Aorta (tissue), 5 donors: ENCODE measurements around the gene S100A12. TPM values are rescaled to one million over a fixed set of nuclear protein-coding genes. Genes with fewer than 3 reads are reported as not detected.

ENCODE experiments used
- ATAC-seq: fragments of 200-7000 bp; cut with Tn5 transposase; one replicate; pipeline ENCODE4 v1.9.1; 2022; ENCODE audit warnings: moderate library complexity; ENCODE audit not compliant: low FRiP score
- DNase-seq, 2 donors: peaks; one replicate each; pipeline ENCODE4 v3.0.0-alpha.2; 2020
- H3K27ac ChIP-seq, 2 donors: one replicate each; pipeline ENCODE4 v1.5.1; 2013; ENCODE audit warnings: low read length in 2 of 2, mild to moderate bottlenecking in 2 of 2, moderate library complexity in 2 of 2, control low read depth in 1 of 2, inconsistent platforms in 1 of 2, low read depth in 1 of 2
- H3K27me3 ChIP-seq, 2 donors: one replicate each; pipeline ENCODE4 v1.6.1; 2013; ENCODE audit warnings: control low read depth in 1 of 2, low read length in 1 of 2, mild to moderate bottlenecking in 1 of 2, moderate library complexity in 1 of 2; ENCODE audit not compliant: insufficient read depth in 2 of 2, control insufficient read depth in 1 of 2
- H3K36me3 ChIP-seq, 2 donors: one replicate each; pipeline ENCODE4 v1.6.1; 2013; ENCODE audit warnings: control low read depth in 1 of 2, low read length in 1 of 2, mild to moderate bottlenecking in 1 of 2; ENCODE audit not compliant: insufficient read depth in 2 of 2, control insufficient read depth in 1 of 2
- H3K4me1 ChIP-seq, 2 donors: one replicate each; pipeline ENCODE4 v1.6.1; 2013; ENCODE audit warnings: low read length in 2 of 2, control low read depth in 1 of 2, mild to moderate bottlenecking in 1 of 2, moderate library complexity in 1 of 2; ENCODE audit not compliant: insufficient read depth in 2 of 2, control insufficient read depth in 1 of 2
- H3K4me3 ChIP-seq, 2 donors: one replicate each; pipeline ENCODE4 v1.5.1; 2013; ENCODE audit warnings: low read length in 2 of 2, control low read depth in 1 of 2, mild to moderate bottlenecking in 1 of 2
- H3K9me3 ChIP-seq: one replicate; pipeline ENCODE4 v1.6.1; 2013; ENCODE audit warnings: mild to moderate bottlenecking, low read length; ENCODE audit not compliant: control insufficient read depth
- WGBS, 2 donors: extraction: QIAGEN DNeasy Blood & Tissue Kit; methylation state at CpG; one replicate each; pipeline ENCODE4 v1.1.7; 2013; 5-methylcytosine and 5-hydroxymethylcytosine counted together
- intact Hi-C, 2 donors: fragments of 100-400 bp; cut with DNase I; formaldehyde crosslinking; loops; one replicate each; pipeline versions ENCODE4 v1.14.2 to v1.15.0; 2022
- polyA plus RNA-seq, 2 donors: library from polyadenylated mRNA; stranded (reverse); fragments of 200-250 nt; gene quantifications; one replicate each; pipeline ENCODE4 v1.2.3, GENCODE V29; 2013
- total RNA-seq, 2 donors: library from RNA; stranded (reverse); fragmentation: NEBNext Ultra II Directional; extraction: Animal tissue kit (Norgen Biotek cat#: 25700); gene quantifications; one replicate each; pipeline ENCODE4 v1.2.1, GENCODE V29; 2021
- donor health status: healthy with polysubstance abuse.
- donor health status: Bipolar disorder and iron deficiency.
- donor health status: DM: no; HTN: no; CAD: no.
- donor health status: DM: no; HTN: no; CAD: no.
- donor health status: DM: yes; HTN: yes; CAD: no.

S100A12 gene
- total and polyA plus RNA-seq, 4 donors = 1.7 to 58.6 (median 14.0) TPM

GRCh38 chr1:153340356-153340755, 35.1 kb downstream of the S100A12 start:
- Histone ChIP-seq H3K36me3 (no peaks in the 10 kb centered on the region), H3K9me3 (no peaks in the 10 kb centered on the region), H3K4me3 (no peak overlapping the region), H3K4me1 (no peaks in the 10 kb centered on the region), H3K27me3 (peaks cover 0 to 2% of the 10 kb centered on the region in 2 donors), H3K27ac (no peak overlapping the region)
- ATAC-seq (no peak), DNase-seq (no peak)
- intact Hi-C loops = no loop called here
- WGBS, 2 donors = 92 to 93% methylated on average over 10 of the region's 10 CpGs

GRCh38 chr1:153339802-153340201, 35.6 kb downstream of the S100A12 start:
- ATAC-seq = no peak
- WGBS, 2 donors = 79 to 82% methylated on average over 6 of the region's 6 CpGs
- intact Hi-C loops = no loop called here
- Histone ChIP-seq H3K9me3 (no peaks in the 10 kb centered on the region), H3K36me3 (no peaks in the 10 kb centered on the region), H3K27me3 (peaks cover 0 to 2% of the 10 kb centered on the region in 2 donors), H3K4me1 (no peaks in the 10 kb centered on the region), H3K27ac (no peak overlapping the region), H3K4me3 (no peak overlapping the region)
- DNase-seq = no peak

GRCh38 chr1:153337980-153338853, 37.2 kb downstream of the S100A12 start:
- DNase-seq = no peak
- Histone ChIP-seq H3K36me3 (no peaks in the 10 kb centered on the region), H3K27me3 (peaks cover 0 to 2% of the 10 kb centered on the region in 2 donors), H3K9me3 (no peaks in the 10 kb centered on the region), H3K4me3 (no peak overlapping the region), H3K27ac (no peak overlapping the region), H3K4me1 (no peaks in the 10 kb centered on the region)
- no peak for ATAC-seq
- 65 to 70% methylated on average over 8 of the region's 8 CpGs for WGBS, 2 donors
- intact Hi-C loops = no loop called here

GRCh38 chr1:153336650-153337049, 38.8 kb downstream of the S100A12 start:
- ATAC-seq (no peak), DNase-seq (no peak)
- Histone ChIP-seq H3K27me3 (peaks cover 0 to 2% of the 10 kb centered on the region in 2 donors), H3K9me3 (no peaks in the 10 kb centered on the region), H3K36me3 (no peaks in the 10 kb centered on the region), H3K4me3 (no peak overlapping the region), H3K4me1 (no peaks in the 10 kb centered on the region), H3K27ac (no peak overlapping the region)
- intact Hi-C loops = no loop called here

GRCh38 chr1:153333902-153334301, 41.5 kb downstream of the S100A12 start:
- 85 to 89% methylated on average over 1 of the region's 1 CpG for WGBS, 2 donors
- Histone ChIP-seq H3K4me1 (no peaks in the 10 kb centered on the region), H3K36me3 (no peaks in the 10 kb centered on the region), H3K9me3 (peaks cover 1% of the 10 kb centered on the region), H3K4me3 (no peak overlapping the region), H3K27ac (no peak overlapping the region), H3K27me3 (no peaks in the 10 kb centered on the region)
- ATAC-seq (no peak), DNase-seq (no peak)
- intact Hi-C loops = no loop called here

- ATAC-seq = no peak
- Histone ChIP-seq H3K27ac (no peak overlapping the region), H3K4me1 (no peaks in the 10 kb centered on the region), H3K36me3 (no peaks in the 10 kb centered on the region), H3K4me3 (no peak overlapping the region), H3K27me3 (peaks cover 0 to 3% of the 10 kb centered on the region in 2 donors), H3K9me3 (peaks cover 10% of the 10 kb centered on the region)
- intact Hi-C loops = no loop called here
- DNase-seq = no peak
Observed at GRCh38 chr1:153324912-153325311, 50.5 kb downstream of the S100A12 start.

Other genes starting within 250 kb of the S100A12 start
- not detected for gene SPRR2G, start 224.7 kb downstream of the S100A12 start, total RNA-seq
- gene SPRR2G, start 224.7 kb downstream of the S100A12 start, polyA plus RNA-seq = not detected
- gene LELP1, start 172.2 kb downstream of the S100A12 start, total RNA-seq = not detected
- gene LELP1, start 172.2 kb downstream of the S100A12 start, polyA plus RNA-seq = not detected
- gene PRR9, start 158.0 kb downstream of the S100A12 start, total RNA-seq = not detected
- not detected for gene PRR9, start 158.0 kb downstream of the S100A12 start, polyA plus RNA-seq
- not detected for gene LORICRIN, start 115.9 kb downstream of the S100A12 start, total RNA-seq
- not detected for gene LORICRIN, start 115.9 kb downstream of the S100A12 start, polyA plus RNA-seq
- gene PGLYRP3, start 62.7 kb downstream of the S100A12 start, total RNA-seq = not detected
- gene PGLYRP3, start 62.7 kb downstream of the S100A12 start, polyA plus RNA-seq = not detected
- not detected for gene PGLYRP4, start 26.8 kb downstream of the S100A12 start, total RNA-seq
- not detected for gene PGLYRP4, start 26.8 kb downstream of the S100A12 start, polyA plus RNA-seq
- 100 to 1,000 TPM; 131 to 276 TPM for gene S100A9, start 17.8 kb downstream of the S100A12 start, total RNA-seq
- gene S100A9, start 17.8 kb downstream of the S100A12 start, polyA plus RNA-seq = 100 to 1,000 TPM; 110 to 485 TPM
- gene S100A8, start 15.5 kb upstream of the S100A12 start, total RNA-seq = 100 to 1,000 TPM in 1 of 2 donors, 10 to 100 TPM in 1; 83.5 to 185 TPM
- 100 to 1,000 TPM in 1 of 2 donors, 10 to 100 TPM in 1; 48.2 to 218 TPM for gene S100A8, start 15.5 kb upstream of the S100A12 start, polyA plus RNA-seq
- not detected for gene S100A7A, start 40.9 kb upstream of the S100A12 start, total RNA-seq
- not detected for gene S100A7A, start 40.9 kb upstream of the S100A12 start, polyA plus RNA-seq
- not detected for gene S100A7, start 85.0 kb upstream of the S100A12 start, total RNA-seq
- not detected for gene S100A7, start 85.0 kb upstream of the S100A12 start, polyA plus RNA-seq
- 1,000 to 10,000 TPM in 1 of 2 donors, 100 to 1,000 TPM in 1; 934 to 1,126 TPM for gene S100A6, start 160.4 kb upstream of the S100A12 start, total RNA-seq
- gene S100A6, start 160.4 kb upstream of the S100A12 start, polyA plus RNA-seq = 1,000 to 10,000 TPM; 3,932 to 5,181 TPM
- not detected for gene S100A5, start 165.3 kb upstream of the S100A12 start, total RNA-seq
- gene S100A5, start 165.3 kb upstream of the S100A12 start, polyA plus RNA-seq = not detected
- 100 to 1,000 TPM; 406 to 967 TPM for gene S100A4, start 170.2 kb upstream of the S100A12 start, total RNA-seq
- gene S100A4, start 170.2 kb upstream of the S100A12 start, polyA plus RNA-seq = 1,000 to 10,000 TPM; 3,369 to 4,033 TPM
- gene S100A3, start 173.6 kb upstream of the S100A12 start, total RNA-seq = 1 to 10 TPM; 2.3 to 3.8 TPM
- 10 to 100 TPM in 1 of 2 donors, 1 to 10 TPM in 1; 3.0 to 11.7 TPM for gene S100A3, start 173.6 kb upstream of the S100A12 start, polyA plus RNA-seq
- gene S100A2, start 190.2 kb upstream of the S100A12 start, total RNA-seq = 1 to 10 TPM; 1.8 TPM
- 1 to 10 TPM; 2.1 to 6.4 TPM for gene S100A2, start 190.2 kb upstream of the S100A12 start, polyA plus RNA-seq
- 10 to 100 TPM; 72.8 to 83.4 TPM for gene S100A16, start 237.5 kb upstream of the S100A12 start, total RNA-seq
- gene S100A16, start 237.5 kb upstream of the S100A12 start, polyA plus RNA-seq = 100 to 1,000 TPM in 1 of 2 donors, 10 to 100 TPM in 1; 86.5 to 116 TPM
- not detected for gene S100A14, start 240.7 kb upstream of the S100A12 start, total RNA-seq
- 10 to 100 TPM in 1 of 2 donors, 1 to 10 TPM in 1; 2.5 to 91.2 TPM for gene S100A14, start 240.7 kb upstream of the S100A12 start, polyA plus RNA-seq